ENCODE results near the gene KCND1. TPM values are rescaled to one million over a fixed set of nuclear protein-coding genes. Genes with fewer than 3 reads are reported as not detected.
A peak's percentile ranks its signal among the peaks of the same experiment; 100 is the strongest.

KCND1 gene
- total and polyA plus RNA-seq, 2 experiments from 2014 or later = 2.6 to 3.1 TPM

DNA sequence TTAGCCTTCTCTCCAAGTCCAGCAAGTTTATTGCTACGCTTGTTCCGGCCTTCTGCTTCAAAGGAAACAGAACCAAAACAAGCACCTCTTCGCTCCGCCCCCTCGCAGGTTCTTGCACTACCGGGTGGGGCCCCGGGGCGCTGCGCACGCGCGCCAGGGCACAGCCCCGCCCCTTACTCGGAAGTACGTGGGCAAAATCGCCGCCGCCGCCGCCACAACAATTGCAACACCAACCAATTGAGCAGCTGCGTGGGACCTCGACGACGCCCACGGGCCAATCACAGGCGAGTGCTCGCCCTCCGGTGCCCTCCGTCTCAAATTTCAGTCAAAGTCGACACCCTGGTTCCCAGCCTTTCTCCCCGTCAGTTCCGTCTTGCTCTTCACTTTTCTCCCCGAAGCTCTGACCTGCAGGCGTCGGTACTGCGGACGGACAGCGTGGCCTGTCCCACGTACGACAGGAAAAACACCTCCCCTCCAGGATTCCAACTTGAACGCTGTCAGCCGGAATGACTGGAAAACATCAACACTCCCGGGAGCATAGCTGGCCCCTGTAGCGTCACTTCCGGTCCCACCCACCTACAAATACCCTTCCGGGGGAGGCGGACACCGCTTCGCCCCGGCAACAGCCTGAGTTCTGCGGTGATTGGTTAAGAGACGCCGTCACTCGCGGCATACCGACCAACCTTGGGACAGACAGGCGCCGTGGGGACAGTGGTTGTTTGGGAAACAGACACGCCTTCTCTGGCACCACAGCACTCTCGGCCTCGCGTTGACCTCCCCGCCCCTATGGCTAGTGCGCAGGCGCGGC, 13.6 kb downstream of the KCND1 start:
- peak; percentile 98 to 99 for DNase-seq (ENCODE audit: low read depth in 1 of 2, low spot score in 1 of 2)
- Histone ChIP-seq H3K36me3 (no peaks in the 10 kb centered on the region), H3K4me1 (ENCODE audit: low read depth) (peaks cover 18% of the 10 kb centered on the region), H3K9me3 (ENCODE audit: low read depth) (no peaks in the 10 kb centered on the region), H3K27ac (peak overlapping the region; percentile 100), H3K4me3 (peak overlapping the region; percentile 69), H3K27me3 (no peaks in the 10 kb centered on the region)
- TF ChIP-seq, protein P1, sequence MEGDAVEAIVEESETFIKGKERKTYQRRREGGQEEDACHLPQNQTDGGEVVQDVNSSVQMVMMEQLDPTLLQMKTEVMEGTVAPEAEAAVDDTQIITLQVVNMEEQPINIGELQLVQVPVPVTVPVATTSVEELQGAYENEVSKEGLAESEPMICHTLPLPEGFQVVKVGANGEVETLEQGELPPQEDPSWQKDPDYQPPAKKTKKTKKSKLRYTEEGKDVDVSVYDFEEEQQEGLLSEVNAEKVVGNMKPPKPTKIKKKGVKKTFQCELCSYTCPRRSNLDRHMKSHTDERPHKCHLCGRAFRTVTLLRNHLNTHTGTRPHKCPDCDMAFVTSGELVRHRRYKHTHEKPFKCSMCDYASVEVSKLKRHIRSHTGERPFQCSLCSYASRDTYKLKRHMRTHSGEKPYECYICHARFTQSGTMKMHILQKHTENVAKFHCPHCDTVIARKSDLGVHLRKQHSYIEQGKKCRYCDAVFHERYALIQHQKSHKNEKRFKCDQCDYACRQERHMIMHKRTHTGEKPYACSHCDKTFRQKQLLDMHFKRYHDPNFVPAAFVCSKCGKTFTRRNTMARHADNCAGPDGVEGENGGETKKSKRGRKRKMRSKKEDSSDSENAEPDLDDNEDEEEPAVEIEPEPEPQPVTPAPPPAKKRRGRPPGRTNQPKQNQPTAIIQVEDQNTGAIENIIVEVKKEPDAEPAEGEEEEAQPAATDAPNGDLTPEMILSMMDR (IDR thresholded peaks at IDR 0.05; ENCODE audit: low read depth, low read length) = no peak

DNA sequence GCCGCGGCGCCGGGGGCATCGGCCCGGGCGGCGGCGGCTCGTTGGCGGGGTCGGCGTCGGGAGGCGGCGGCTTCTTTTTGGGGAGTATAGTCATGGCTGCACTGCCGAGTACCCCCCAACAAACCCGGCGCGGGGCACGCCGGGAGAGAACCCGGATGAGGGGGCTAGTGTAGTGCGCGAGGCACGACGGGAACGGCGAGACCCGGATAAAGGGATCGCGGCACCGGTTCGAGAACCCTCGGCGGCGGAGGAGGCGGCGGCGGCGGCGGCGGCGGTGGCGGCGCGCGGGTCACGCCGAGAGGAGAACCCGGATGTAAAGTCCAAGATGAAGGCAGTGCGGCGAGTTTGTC, 14.2 kb downstream of the KCND1 start, which contains the start of gene OTUD5:
TSS of gene OTUD5 (minus strand) at position 131 of the 350 bp plus-strand sequence. CDS start at position 94, 37 bp downstream.
- Histone ChIP-seq H3K4me1 (ENCODE audit: low read depth) (peaks cover 16% of the 10 kb centered on the region), H3K4me3 (peak within 1 kb of the TSS; percentile 69), H3K36me3 (no peaks in the 10 kb centered on the region), H3K27ac (peak within 1 kb of the TSS; percentile 100), H3K27me3 (no peaks in the 10 kb centered on the region), H3K9me3 (ENCODE audit: low read depth) (no peaks in the 10 kb centered on the region)
- no peak for DNase-seq (ENCODE audit: low read depth in 1 of 2, low spot score in 1 of 2)
- TF ChIP-seq, protein P1 (IDR thresholded peaks at IDR 0.05; ENCODE audit: low read depth, low read length) = no peak

DNA sequence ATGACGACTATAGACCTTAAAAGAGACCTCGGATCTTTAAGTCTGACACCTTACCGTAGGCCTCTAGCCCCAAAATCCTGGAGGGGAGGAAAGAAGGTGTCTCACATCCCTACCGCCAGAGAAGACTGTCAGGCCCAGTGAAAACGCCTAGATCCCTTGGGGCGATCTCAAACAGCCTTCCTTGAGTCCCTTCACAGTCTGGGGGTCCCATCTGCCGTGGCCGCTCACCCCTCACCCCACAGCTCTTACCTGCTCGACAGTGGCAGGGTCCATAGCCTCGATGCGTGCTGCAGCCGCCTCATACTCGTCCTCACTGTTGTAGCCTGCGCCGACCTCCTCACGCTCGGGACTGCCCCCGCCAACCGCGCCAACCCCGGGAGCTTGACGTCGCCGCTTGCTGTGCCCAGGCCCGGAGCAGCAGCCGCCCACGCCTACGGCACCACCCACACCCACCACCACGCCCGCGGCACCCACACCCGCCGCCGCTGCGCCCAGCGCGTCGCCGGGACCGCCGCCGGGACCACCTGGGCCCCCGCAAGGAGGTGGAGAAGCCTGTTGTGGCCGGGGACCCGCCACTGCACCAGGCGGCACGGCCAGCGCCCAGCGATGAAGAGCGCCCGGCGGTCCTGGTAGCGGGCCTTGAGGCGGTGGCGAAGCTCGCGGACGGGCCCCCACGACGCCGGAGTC, 14.8 kb downstream of the KCND1 start:
- no peaks in the 10 kb centered on the region for H3K27me3 ChIP-seq
- peak overlapping the region; percentile 69 for H3K4me3 ChIP-seq
- H3K36me3 ChIP-seq = no peaks in the 10 kb centered on the region
- TF ChIP-seq, protein P1 (IDR thresholded peaks at IDR 0.05; ENCODE audit: low read depth, low read length) = no peak
- no peaks in the 10 kb centered on the region for H3K9me3 ChIP-seq (ENCODE audit: low read depth)
- DNase-seq (ENCODE audit: low read depth in 1 of 2, low spot score in 1 of 2) = peak; percentile 6 to 15
- H3K4me1 ChIP-seq (ENCODE audit: low read depth) = peaks cover 10% of the 10 kb centered on the region
- peak overlapping the region; percentile 100 for H3K27ac ChIP-seq

DNA sequence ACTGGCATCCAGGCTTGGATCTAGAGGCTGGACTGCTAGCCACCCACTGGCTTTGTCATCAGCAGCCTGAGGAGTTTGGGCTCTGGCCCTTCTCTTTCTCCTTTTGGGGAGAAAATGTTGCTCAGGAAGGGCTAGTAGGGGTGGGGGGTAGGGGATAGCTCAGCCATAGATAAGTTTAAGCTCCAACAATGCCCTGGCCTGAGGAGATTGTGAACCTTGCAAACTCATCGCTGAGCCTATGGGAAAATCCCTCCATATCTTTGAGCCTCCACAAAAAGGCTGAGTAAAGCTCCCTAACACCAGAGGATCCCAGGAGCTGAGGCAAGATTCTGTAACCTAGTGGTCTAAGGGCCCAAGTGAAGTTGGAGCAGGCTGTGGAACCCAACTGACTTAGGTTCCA, 23.1 kb downstream of the KCND1 start:
- H3K4me1 ChIP-seq (ENCODE audit: low read depth) = no peaks in the 10 kb centered on the region
- H3K36me3 ChIP-seq = no peaks in the 10 kb centered on the region
- no peaks in the 10 kb centered on the region for H3K9me3 ChIP-seq (ENCODE audit: low read depth)
- DNase-seq (ENCODE audit: low read depth in 1 of 2, low spot score in 1 of 2) = no peak
- H3K27me3 ChIP-seq = no peaks in the 10 kb centered on the region
- TF ChIP-seq, protein P1 (IDR thresholded peaks at IDR 0.05; ENCODE audit: low read depth, low read length) = no peak
- no peak overlapping the region for H3K27ac ChIP-seq
- no peak overlapping the region for H3K4me3 ChIP-seq

DNA sequence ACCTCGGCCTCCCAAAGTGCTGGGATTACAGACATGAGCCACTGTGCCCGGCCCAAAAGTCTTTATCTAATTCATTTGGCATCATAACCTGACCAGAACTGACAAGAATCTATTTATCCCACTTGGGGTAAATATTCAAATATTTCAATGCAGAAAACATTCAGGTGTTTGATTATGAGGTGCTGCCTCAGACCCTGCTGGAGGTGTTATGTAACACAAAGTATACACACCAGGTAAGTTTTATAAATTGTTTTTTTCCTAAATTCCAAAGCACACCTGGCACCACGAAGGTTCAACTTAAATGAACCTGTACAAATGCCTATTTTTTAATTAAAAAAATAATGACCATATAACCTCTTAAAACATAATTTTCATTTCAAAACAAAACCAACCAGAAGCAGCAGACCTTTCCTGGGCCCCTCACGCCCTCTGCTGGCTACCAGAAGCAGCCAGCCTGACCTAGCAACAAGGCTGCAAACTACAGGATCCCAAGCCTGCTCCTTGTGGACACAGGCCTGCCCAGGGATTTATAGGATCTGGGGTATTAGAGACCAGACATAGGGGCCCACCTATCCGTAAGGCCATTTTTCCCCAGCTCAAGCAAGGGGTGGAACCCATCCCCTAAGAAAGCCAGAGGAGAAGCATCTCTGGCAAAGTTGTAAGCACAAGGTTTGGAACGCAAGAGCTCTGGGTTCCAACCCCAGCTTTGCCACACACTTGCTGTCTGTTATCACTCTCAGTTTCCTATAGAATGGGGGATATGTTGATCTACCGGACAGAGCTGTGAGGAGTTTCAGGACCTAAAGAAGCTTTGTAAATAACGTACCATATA, 25.9 kb downstream of the KCND1 start:
- TF ChIP-seq, protein P1 (IDR thresholded peaks at IDR 0.05; ENCODE audit: low read depth, low read length) = peak; percentile 75
- DNase-seq (ENCODE audit: low read depth in 1 of 2, low spot score in 1 of 2) = peak; percentile 59 to 67
- H3K36me3 ChIP-seq = no peaks in the 10 kb centered on the region
- no peaks in the 10 kb centered on the region for H3K4me1 ChIP-seq (ENCODE audit: low read depth)
- H3K4me3 ChIP-seq = no peak overlapping the region
- H3K27me3 ChIP-seq = no peaks in the 10 kb centered on the region
- no peaks in the 10 kb centered on the region for H3K9me3 ChIP-seq (ENCODE audit: low read depth)
- peak overlapping the region; percentile 10 for H3K27ac ChIP-seq
